LNCaP clone FGC (cell line): ENCODE measurements around the gene DHRS13.
"Not testable (repeated sequence)": the region's sequence is repeated elsewhere in the genome, so short reads cannot be mapped to it uniquely, and the experiment has no call there.

ENCODE experiments used
- DNase-seq: peaks from one replicate; pipeline ENCODE4 v3.0.0-alpha.2; 2011; ENCODE audit warnings: low read depth
- H3K4me3 ChIP-seq: 2 replicates; pipeline ENCODE4 v1.5.1; 2011; ENCODE audit warnings: mild to moderate bottlenecking, low read depth, low read length, control low read depth
- CTCF ChIP-seq: IDR thresholded peaks from 2 replicates; pipeline ENCODE4 v1.5.1; 2012; ENCODE audit warnings: mild to moderate bottlenecking; ENCODE audit not compliant: control insufficient read depth, insufficient read depth; ENCODE audit errors: extremely low read depth

The DHRS13 gene

GRCh38 chr17:28896884-28897768, 5.8 kb downstream of the DHRS13 start, which contains the start of gene FLOT2:
Gene FLOT2, minus strand, starts transcription at chr17:28897733. Its CDS starts 159 bp downstream, at chr17:28897574.
- no peak for DNase-seq
- peak; percentile 51; the same call in 1 of the 2 replicates for TF ChIP-seq CTCF
- H3K4me3 ChIP-seq = peak within 1 kb of the TSS; percentile 73

GRCh38 chr17:28896491-28896883, 6.4 kb downstream of the DHRS13 start:
- no peak for DNase-seq
- TF ChIP-seq CTCF = no peak
- H3K4me3 ChIP-seq = peak overlapping the region; percentile 73

- no peak for TF ChIP-seq CTCF
- H3K4me3 ChIP-seq = peak overlapping the region; percentile 73; the same call in 1 of the 2 replicates
- DNase-seq = no peak
Measured at GRCh38 chr17:28895794-28896447, 7.0 kb downstream of the DHRS13 start.

GRCh38 chr17:28893248-28894183, 9.4 kb downstream of the DHRS13 start:
- DNase-seq, H3K4me3 ChIP-seq: not testable (repeated sequence)

GRCh38 chr17:28892024-28892423, 10.9 kb downstream of the DHRS13 start:
- H3K4me3 ChIP-seq = no peak overlapping the region
- no peak for TF ChIP-seq CTCF
- DNase-seq = no peak

- no peak overlapping the region for H3K4me3 ChIP-seq
- TF ChIP-seq CTCF = no peak
- no peak for DNase-seq
Measured at GRCh38 chr17:28891201-28891600, 11.7 kb downstream of the DHRS13 start.

GRCh38 chr17:28889996-28890395, 12.9 kb downstream of the DHRS13 start:
- TF ChIP-seq CTCF = no peak
- no peak overlapping the region for H3K4me3 ChIP-seq
- no peak for DNase-seq
